Measurements from ENCODE around the gene RGS6.

DNA sequence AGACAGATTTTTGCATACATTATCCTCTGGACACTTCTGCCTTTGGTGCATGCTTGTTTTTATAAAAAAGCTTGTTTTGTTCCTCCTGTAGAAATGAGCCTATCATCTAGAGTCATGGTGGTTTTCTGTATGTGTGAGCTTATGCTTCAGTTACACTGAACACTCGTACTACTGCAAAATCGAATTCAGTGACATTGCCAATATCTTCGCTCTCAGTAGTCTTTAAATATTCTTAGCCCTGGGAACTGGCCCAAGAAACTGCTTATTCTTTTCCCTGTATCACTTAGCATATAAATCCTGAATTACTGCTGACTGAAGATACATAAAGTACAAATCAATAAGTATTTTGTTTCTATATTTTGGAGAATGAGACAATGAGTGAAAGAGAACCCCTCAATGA, 70.5 kb downstream of the RGS6 start:
- TF ChIP-seq GATA2 (IDR thresholded peaks at IDR 0.05; ENCODE audit: low read depth, low read length) (no peak), GATA3 (IDR thresholded peaks at IDR 0.05; ENCODE audit: low read depth, low read length) (no peak)
